Measurements from ENCODE around the gene ADSL. TPM values are rescaled to one million over a fixed set of nuclear protein-coding genes. Genes with fewer than 3 reads are reported as not detected.

The ADSL gene
- polyA plus RNA-seq, 1 of the 3 experiments (the other 2 are of a cell fraction), result 79.7 TPM

- CTCF ChIA-PET, result no interaction called here
- no peaks in the 10 kb centered on the region for H3K27me3 ChIP-seq (ENCODE audit: insufficient read depth)
- no peak overlapping the region for H3K9ac ChIP-seq
- H3F3A ChIP-seq (replicated peaks; ENCODE audit: insufficient read depth), result no peaks in the 10 kb centered on the region
- no peaks in the 10 kb centered on the region for H3K9me2 ChIP-seq
- no peak overlapping the region for H2AFZ ChIP-seq (ENCODE audit: low read depth)
- DNase-seq, result no peak
- H3K4me2 ChIP-seq, result no peak overlapping the region
- H3K79me2 ChIP-seq (ENCODE audit: insufficient read depth), result peaks cover 40% of the 10 kb centered on the region
- 100% methylated on average over 3 of the region's 3 CpGs for WGBS (ENCODE audit: low lambda C conversion rate)
- POLR2A ChIA-PET, result no interaction called here
- H3K4me1 ChIP-seq (ENCODE audit: control insufficient read depth in 1 of 2, insufficient read depth in 2 of 2, low read depth in 1 of 2, low read length in 1 of 2), result peaks cover 0 to 1% of the 10 kb centered on the region in 2 experiments; a peak in 2 of 4 replicates
- TF ChIP-seq USF2 (IDR thresholded peaks at IDR 0.05; ENCODE audit: borderline replicate concordance, low read depth, low read length) (no peak), EP300 (IDR thresholded peaks at IDR 0.05; ENCODE audit: borderline replicate concordance in 1 of 2, low read depth in 1 of 2, low read length in 1 of 2) (no peak), IRF3 (IDR thresholded peaks at IDR 0.05; ENCODE audit: low read depth, low read length) (no peak), JUND (IDR thresholded peaks at IDR 0.05) (no peak), TCF12 (IDR thresholded peaks at IDR 0.05) (no peak), RCOR1 (IDR thresholded peaks at IDR 0.05; ENCODE audit: low read length) (no peak), EZH2phosphoT487 (IDR thresholded peaks at IDR 0.05; ENCODE audit: borderline replicate concordance, low read depth) (no peak), FOSL2 (IDR thresholded peaks at IDR 0.05; ENCODE audit: borderline replicate concordance, low read depth) (no peak), RAD21 (IDR thresholded peaks at IDR 0.05; ENCODE audit: low read length) (no peak), REST (IDR thresholded peaks at IDR 0.05; ENCODE audit: low read depth, low read length) (no peak), FOXJ3 (CRISPR knock-in tag; IDR thresholded peaks at IDR 0.05) (no peak), GATA2 (CRISPR knock-in tag; IDR thresholded peaks at IDR 0.05) (no peak), MAX (IDR thresholded peaks at IDR 0.05; ENCODE audit: low read depth) (no peak), NRF1 (IDR thresholded peaks at IDR 0.05; ENCODE audit: low read depth, low read length) (no peak), TAF1 (IDR thresholded peaks at IDR 0.05; ENCODE audit: borderline replicate concordance, low read depth, low read length) (no peak), SMC3 (IDR thresholded peaks at IDR 0.05; ENCODE audit: low read depth, low read length) (no peak), MXI1 (IDR thresholded peaks at IDR 0.05; ENCODE audit: low read depth, low read length) (no peak)
- H3K4me3 ChIP-seq (ENCODE audit: low read depth in 2 of 2, low read length in 1 of 2), result no peak overlapping the region
- no peaks in the 10 kb centered on the region; the same call in 1 of the 2 replicates for H4K20me1 ChIP-seq (ENCODE audit: insufficient read depth)
- H3K36me3 ChIP-seq (replicated peaks in 1 of 2; ENCODE audit: control insufficient read depth in 1 of 2, insufficient read depth in 2 of 2, low read length in 1 of 2), result peaks cover 9 to 31% of the 10 kb centered on the region in 2 experiments
- no peak overlapping the region for H3K27ac ChIP-seq (ENCODE audit: low read depth in 2 of 2, low read length in 1 of 2)
- no peaks in the 10 kb centered on the region for H3K9me3 ChIP-seq
These were observed 6.5 kb downstream of the ADSL start for GRCh38 chr22:40352763-40353162.

All from SK-N-SH (cell line).